Endometrial microvascular endothelial cells (primary cell): Measurements from ENCODE around the gene SLC19A1. TPM values are rescaled to one million over a fixed set of nuclear protein-coding genes. Genes with fewer than 3 reads are reported as not detected.

Experiments used
- in situ Hi-C: cut with HindIII; loops from 2 replicates; pipeline ENCODE4 v1.10.0; 2017; ENCODE audit warnings: low sequenced_read_pairs, low pct_unique_long_range_greater_than_20kb; ENCODE audit errors: inconsistent ontology term
- total RNA-seq: library from RNA; depleted of rRNA; stranded (reverse); fragments of >200 nt; gene quantifications from one replicate; pipeline ENCODE4 v1.2.3, GENCODE V29; 2015; ENCODE audit errors: inconsistent ontology term

Gene SLC19A1
- total RNA-seq, 1 donor from 2014 or later: 32.3 TPM

DNA sequence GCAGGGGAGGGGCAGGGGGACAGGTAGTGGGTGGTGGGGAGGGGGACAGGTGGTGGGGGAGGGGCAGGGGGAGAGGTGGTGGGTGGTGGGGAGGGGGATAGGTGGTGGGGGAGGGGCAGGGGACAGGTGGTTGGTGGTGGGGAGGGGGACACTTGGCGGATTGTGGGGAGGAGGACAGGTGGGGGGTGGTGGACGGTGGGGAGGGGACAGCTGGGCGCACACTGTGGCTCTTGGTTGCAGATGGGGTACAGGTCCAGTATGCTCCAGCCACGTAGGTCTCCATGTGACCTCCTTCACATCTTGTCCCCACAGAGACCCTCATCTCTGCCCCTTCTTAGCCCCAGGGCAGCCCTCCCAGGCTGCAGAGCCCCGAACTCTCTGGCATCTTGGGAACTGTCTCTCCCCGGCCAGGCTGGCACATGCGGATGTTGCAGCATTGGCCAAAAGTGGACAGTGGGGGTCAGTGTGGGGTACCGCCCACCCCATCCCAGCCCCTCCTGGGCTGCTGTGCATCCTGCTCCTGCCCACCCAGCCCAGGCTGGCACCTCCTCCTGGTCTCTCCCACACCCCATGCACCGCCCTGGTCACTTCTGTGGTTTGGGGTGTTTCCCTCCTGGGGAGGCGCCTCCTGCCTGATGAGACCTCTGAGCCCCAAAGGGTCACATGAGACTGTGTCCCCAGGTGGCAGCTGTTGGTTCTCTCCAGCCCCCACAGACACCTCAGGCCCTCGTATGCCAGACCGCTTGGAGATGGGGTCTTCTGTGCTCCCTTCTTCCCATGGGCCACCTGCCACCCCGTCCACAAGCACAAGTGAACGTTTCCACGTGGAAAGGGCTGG lies 7.6 kb upstream of the SLC19A1 start:
- in situ Hi-C loops: no loop called here

DNA sequence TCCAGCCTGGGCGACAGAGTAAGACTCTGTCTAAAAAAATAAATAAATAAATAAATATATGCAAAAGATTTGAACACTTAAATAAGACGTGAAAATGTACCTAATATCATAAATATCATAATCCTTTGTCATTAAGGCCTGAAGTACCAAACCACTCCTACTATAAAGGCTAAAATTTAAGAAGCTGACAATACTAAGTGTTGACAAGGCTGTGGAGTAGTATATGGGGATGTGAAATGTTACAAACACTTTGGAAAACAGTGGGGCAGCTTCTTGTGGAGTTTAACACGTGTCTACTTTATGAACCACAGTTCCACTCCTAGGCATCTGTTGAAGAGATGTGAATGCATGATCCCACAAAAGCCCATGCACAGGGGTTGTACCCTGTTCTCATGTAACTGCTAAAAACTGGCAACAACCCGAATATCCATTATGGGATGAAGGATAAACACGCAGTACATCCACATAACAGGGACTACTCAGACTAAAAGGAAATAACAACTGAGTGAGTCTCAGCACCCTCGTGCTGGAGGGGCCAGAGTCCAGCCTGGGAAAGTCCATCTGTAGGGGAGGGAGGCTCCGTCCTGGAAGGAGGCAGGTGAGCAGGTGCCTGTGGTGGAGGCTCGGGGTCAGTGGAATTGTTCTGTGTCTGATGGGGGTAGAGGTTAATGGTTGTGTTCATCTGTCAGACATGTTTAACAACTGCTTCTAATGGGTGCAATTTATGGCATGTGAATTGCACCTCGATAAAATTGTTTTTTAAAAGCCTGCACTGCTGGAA lies 6.7 kb upstream of the SLC19A1 start:
- in situ Hi-C loops: no loop called here

DNA sequence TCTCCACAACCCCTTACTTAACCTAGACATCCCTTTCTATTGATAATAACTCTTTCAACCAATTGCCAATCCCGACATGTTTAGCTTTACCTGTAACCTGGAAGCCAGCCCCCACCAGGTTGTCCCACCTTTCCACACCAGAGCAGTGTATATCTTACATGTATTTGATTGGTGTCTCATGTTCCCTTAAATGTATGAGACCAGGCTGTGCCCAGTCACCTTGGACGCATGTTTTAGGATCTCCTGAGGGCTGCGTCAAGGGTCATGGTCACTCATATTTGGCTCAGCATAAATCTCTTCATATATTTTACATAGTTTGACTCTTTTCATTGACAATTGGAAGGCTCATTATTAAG lies 5.3 kb upstream of the SLC19A1 start:
- in situ Hi-C loops: no loop called here

DNA sequence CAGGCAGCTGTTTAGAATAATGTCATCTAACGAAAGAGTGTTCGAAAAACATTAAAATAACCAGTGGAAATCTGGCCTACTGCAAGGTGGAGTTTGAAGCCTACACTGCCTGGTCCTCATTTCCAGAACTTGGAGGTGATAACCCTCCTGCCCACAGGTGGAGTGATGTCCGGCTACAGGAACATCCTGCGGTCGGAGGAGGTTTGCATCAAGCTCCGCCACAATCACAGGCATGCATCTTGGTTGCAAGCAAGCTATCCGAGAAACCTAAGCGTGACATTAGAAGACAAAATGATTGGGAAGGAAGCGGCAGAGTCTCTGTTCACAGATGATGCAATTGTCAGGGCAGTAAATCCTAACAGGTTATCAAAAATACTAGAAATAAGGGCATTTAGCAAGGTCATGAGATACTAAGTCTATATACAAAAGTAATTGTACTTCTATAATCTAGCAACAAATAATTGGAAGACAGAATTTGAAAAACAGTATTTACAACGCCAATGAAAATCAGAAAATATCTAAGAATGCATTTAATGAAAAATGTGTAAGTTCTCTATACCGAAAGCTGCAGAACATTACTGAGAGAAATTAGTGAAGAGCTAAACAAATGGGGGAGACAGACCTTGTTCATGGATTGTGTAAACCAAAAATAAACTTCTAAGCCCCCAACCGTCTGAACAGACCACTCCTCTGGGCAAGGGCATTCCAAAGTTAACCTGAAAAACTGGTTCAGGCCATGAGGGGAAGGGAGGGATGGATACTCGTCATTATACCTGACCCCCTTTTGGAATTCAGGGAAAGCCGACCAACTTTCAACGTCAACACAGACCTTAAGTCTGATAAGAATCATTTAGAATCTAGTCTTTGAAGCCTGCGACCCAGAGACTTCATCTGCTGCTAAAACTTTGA lies 4.7 kb upstream of the SLC19A1 start:
- in situ Hi-C loops: no loop called here

DNA sequence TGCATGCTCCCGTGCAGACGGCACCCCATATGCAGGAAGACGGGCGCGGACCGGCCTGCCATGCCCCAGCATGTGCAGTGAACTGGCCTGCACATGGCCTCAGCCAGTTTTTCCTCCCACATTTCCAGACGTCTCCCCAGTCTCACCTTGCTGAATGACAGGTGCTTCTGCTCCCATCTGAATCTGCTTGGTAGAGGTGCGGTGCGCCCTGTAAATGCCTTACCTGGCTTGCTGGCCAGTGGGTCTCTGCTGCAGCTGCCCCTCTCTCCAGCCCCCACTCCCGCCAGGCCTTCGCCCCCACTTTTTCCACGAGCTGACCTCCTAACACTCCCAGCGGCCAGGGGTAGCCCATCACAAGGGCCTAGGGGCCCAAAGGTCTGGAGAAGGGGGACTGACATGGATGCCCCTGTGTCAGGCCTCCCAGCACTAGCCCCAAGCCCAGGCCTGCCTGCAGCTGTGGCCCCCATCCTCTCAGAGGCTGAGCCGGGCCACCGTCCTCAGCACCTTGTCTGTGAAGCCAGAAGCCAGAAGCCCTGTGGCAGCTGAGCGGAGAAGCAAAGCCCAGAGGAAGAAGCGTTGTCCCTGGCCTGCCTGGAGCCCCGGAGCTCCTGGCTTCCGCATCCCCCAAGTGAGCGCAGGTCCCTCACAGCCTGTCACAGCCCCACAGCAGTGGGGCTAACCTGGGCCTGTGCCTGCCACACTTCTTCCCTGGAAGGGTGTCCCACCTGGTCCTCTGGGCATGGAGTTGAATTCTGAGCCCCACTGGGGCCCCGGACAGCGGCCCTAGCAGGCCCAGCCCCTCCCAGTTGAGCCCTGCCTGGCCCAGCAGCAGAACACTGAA lies 3.7 kb upstream of the SLC19A1 start:
- in situ Hi-C loops: no loop called here

DNA sequence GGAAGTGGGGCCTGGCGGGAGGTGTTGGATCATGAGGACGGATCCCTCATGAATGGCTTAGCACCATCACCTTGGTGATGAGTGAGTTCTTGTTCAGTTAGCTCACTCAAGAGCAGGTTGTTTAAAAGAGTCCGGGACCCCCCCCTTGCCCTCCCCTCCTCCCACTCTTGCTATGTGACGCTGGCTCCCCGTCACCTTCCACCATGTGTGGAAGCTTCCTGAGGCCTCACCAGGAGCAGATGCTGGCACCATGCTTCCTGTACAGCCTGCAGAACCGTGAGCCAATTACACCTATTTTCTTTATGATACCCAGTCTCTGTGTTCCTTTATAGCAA lies 3.0 kb upstream of the SLC19A1 start:
- in situ Hi-C loops: no loop called here

DNA sequence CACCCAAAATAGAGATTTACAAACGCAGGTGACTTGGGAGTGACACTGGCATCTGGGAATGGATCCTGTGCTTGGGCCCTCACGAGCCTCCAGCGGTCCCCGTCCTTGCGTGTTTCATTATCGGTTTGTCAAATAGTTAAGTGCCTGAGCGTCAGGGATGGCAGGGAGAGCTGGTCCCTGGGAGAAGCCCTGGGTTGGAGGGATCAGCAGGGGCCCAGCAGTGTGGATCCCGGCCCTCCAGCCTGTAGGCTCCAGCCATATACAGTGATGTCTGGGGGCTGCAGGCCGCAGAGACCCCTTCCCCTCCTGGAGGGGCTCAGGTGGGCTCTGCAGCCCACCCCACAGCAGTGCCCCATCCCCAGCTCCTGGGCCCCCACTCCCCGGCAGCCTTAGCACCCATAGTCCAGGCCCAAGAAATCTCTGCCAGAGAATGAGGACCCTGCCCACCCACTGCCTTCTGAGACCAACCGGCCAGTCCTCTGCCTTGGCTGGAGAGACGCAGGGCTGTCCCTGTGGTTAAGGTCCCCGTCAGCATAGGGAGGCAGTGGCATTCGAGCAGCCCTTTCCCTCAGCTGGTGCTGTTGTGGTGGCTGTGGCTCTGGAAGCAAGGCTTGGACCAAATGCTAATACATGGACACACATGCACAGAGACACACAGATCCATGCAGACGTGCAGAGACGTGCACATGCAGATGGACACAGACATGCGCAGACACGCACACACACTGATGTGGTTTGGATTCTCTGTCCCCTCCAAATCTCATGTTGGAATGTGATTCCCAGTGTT lies 2.4 kb upstream of the SLC19A1 start:
- in situ Hi-C loops: no loop called here

DNA sequence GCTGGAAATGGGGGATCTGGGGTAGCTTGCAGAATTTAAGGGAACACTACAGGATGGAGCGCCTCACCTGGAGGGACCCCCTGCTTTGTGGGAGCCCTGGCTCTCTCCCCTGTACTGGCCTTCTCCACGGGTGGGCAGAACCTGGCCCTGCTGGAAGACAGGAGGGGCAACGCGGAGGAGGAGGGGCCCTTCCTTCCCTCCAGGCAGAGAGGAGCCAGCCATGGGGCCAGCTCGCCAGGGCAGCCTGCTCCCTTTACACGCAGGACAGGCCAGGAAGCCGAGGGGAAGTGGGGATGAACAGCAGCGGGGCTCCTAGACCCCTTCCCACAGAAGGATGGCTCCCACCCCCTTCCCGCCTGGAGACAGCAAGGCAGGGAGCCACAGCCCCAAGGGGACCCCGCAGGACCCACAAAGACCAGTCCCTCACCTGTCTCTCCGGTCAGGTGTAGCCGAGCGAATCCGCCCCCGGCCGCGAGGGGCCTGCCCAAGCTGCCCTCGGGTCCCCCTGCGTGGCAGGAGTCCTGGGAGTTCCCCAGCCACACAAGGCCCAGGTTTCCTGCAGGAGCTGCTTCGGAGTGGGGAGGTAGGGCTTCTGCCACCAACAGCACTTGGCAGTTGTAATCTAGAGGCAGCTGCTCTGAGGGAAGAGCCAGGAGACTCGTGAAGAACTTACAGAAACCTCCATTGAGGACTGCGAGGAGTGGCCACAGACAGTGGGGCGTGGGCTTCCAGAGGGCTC lies 1.6 kb upstream of the SLC19A1 start:
- in situ Hi-C loops: no loop called here

DNA sequence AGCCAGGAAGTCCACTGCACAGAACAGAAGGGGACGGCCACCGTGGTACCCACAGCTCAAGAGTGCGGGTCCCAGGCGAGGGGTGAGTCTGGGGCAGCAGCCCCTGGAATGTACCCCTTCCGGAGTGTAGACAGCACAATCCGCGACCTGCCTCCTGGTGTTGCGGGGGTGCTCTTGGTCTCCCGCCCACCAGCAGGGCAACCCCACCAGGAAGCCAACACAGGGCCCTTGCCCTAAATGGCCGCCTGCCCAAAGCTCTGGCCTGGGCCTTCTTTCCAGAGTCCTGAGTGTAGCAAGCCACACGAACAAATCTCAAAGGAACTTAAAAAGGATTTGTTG lies 1.1 kb upstream of the SLC19A1 start:
- in situ Hi-C loops: no loop called here

DNA sequence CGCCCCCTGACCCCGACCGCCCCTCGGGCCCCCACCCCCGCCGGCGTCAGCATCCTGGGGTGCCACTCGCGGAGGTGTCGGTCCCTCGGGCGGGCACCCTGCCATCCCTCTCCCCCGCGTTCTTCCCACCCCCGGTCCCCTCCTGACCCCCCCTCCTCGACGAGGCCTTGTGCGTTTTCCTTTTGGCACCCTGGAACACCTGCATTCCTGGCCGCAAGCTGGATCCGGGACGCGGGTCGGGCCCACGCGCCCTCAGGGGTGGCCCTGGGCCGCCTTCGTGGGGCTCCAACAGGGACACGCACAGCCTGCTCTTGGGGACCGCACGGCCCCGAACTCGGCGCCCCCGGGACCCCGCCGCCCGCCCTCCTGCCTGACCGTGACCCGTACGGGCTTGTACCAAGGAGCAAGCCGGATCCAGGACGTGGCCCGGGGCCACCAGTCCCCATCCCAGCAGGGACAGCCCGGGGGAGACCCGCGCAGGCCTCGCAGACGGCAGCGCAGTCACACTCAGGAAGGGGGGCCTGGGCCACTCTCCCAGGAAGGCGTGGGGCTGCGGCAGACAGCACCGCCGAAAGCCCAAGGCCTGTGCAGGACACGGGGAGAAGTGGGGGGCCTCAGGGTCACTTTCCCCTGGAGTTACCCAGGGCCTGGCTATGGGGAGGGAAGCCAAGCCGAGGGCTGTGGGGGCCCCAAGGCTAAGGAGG lies 579 bp upstream of the SLC19A1 start:
- in situ Hi-C loops: no loop called here

DNA sequence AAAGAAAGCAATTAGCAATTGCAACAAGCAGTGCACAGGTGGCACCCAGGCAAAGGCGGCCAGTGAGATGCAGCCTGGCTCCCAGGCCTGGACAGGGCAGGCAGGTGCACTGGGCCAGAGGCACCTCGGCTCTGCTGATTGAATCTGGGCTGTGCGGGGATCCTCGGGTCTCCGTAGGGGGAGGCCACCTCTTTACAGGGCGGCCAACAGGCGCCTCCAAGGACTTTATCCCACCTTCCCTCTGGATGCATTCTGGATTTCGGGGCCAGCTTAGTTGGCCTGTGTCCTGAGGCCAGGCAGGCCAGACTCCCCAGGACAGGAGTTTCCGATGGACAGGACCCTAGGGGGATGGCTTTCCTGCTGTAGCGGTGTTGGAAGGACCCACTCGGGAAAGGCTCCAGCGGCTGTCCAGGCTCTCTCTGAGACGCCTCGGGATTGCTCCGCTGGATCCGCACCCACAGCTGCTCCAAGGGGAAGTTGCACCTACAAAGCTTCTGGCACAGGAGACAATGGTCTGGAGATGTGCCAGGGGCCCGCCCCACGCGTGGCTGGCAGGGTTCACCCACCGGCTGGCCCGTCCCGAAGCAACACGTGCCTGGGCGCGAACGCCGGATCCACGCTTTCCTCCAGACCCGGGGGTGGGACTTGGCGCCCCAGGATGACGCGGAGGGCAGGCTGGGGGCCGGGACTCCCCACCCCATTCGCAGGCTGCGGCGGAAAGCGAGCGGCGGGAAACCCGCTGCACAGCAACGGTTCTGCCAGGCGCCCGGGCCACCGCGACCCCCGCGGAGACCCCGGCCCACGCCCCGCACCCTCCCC lies 810 bp downstream of the SLC19A1 start:
- in situ Hi-C loops: no loop called here

DNA sequence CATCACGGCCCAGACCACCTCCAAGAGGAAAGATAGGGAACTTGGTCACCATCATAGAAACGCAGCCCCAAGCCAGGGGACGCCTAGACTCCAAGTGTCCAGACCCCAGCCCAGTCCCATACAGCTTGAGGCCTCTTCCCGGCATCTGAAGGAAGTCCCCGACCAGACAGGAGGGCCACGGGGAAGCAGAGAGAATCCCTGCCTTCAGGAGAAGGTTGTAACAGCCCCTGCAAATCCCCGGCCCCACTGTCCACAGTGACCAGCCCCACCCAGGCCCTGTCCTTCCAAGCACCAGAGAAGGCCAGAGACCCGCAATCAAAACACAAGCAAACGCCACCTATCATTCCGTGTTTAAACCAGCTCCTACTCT lies 1.7 kb downstream of the SLC19A1 start:
- in situ Hi-C loops: no loop called here

DNA sequence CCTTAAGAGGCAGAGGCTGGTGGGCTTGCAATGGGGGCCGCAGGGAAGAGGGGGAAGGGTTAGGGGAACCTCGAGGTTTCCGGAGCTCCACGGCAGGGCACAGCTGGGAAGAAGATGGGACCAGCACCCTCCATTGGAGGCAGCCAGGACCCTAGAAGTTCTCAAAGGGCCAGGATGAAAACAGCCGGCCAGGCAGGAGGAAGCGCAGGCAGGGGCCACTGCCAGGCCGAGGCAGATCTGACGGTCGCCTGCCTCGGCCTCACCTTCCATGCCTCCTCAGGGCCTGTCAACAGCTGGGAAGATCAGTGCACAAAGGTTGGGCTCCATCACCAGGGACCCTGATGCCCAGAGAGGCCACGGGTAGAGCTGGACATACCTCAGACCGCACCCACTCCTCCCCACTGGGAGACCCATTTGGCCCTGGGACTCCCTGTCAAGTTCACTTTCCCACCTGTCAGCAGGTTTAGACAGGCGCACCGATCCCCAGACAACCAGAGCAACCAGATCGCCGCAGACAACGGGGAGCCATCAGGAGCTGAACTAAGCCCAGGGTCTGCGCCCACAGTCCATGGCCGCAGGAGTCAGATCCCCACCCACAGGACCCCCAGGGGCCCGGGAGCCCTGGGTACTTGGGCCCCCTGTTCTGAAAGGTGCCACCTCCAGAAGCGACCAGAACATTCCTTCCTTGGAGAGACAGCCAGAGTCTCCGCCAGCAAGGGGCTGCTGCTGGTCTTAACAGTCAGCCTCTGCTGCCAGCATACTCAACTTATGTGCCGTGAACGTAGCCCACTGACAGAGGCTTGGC lies 2.2 kb downstream of the SLC19A1 start:
- in situ Hi-C loops: no loop called here

DNA sequence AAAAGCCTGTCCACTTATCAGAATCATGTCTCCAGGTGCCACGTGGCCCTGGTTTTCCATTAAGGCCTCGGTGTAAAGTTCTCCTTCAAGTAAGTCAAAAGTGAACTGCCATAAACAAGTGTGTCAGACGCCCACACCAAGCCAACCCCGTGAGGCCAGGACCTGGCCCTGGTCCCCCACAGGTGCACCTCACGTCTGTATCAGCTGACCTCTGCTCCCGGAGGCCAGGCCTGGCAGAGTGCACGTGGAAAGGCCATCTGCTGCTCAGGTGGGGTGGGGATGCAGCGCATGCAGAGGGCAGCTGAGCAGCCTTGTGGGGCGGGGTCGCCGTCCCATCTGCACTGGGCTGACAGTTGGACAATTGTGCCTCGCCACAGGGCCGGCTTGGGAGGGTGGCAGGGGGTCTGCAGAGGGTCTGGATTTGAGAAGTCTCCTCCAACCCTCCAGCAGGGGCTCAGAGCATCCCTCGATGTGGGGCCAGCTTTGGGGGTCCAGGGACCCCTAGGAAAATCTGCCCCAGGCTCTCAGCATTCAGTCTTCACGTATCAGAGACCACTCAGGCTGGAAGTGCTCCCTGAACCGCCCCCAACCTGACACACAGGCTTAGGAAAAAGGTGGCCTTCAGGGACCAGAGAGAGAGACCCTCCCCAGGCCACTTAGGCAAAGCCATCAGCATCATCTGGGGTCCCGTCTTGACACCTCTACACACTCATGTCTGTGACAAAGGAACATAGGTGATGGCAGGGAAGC lies 3.0 kb downstream of the SLC19A1 start:
- in situ Hi-C loops: no loop called here
